GM12864 (cell line): ENCODE results near the gene MPIG6B.

Experiments used
- DNase-seq: peaks from one replicate; pipeline ENCODE4 v3.0.0-alpha.2; 2011; ENCODE audit warnings: low read depth
- H3K4me3 ChIP-seq: 2 replicates; pipeline ENCODE4 v1.5.1; 2011; ENCODE audit warnings: mild to moderate bottlenecking, low read depth, low read length, control low read depth
- CTCF ChIP-seq: IDR thresholded peaks from 2 replicates; pipeline ENCODE4 v1.5.1; 2011; ENCODE audit warnings: low read depth, mild to moderate bottlenecking, moderate library complexity, low read length, control low read depth, inconsistent platforms; ENCODE audit errors: missing control alignments

MPIG6B gene

GRCh38 chr6:31691078-31691463 lies 32.1 kb upstream of the MPIG6B start:
- no peak for TF ChIP-seq CTCF
- H3K4me3 ChIP-seq: no peak overlapping the region
- DNase-seq: no peak

DNA sequence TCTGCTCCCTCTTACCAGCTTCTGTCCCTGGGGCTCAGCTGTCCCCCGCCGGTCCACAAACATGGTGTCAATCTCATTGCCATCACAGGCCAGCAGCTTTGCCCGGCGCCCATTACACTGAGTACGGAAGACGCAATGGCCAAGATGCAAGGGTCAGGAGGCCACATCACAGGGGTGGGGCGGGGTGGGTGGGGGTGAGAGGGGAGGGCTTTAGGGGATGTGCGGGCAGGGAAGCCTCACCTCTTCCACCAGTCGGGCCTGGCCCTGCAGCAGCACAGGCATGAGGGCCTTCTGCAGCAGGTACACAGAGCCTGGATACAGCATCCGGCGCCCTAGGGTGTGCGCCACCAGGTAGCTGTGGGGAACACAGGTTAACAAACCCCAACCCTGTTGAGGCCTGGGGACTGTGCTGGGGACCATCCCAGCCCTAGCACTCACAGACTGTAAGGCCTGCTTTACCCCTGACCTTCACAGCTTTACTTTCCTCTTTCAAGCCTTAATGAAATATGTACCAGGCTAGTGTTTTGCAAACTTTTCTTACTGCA lies 31.5 kb upstream of the MPIG6B start:
- no peak for TF ChIP-seq CTCF
- no peak overlapping the region for H3K4me3 ChIP-seq
- DNase-seq: no peak

GRCh38 chr6:31692353-31692752 lies 30.8 kb upstream of the MPIG6B start:
- H3K4me3 ChIP-seq: no peak overlapping the region
- DNase-seq: no peak
- no peak for TF ChIP-seq CTCF

DNA sequence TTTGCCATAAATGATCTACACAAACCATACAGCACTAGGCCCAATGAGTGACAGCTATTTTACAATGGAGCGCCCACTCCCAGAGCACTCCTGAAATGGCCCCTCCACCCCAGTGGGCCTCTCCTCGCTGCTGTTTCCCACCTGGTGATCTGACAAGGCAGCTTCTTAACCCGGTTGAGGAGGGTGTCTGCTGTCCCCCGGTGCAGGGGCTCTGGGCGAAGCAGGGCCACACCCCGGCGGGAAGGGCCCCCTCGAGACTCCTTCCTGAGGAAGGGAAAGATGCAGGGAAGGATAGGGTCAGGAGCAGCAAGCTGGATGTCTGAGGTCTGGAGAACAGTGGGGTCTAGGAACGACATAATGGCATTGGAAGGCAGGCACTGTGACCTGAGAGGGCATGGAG lies 30.3 kb upstream of the MPIG6B start:
- no peak overlapping the region for H3K4me3 ChIP-seq
- no peak for TF ChIP-seq CTCF

DNA sequence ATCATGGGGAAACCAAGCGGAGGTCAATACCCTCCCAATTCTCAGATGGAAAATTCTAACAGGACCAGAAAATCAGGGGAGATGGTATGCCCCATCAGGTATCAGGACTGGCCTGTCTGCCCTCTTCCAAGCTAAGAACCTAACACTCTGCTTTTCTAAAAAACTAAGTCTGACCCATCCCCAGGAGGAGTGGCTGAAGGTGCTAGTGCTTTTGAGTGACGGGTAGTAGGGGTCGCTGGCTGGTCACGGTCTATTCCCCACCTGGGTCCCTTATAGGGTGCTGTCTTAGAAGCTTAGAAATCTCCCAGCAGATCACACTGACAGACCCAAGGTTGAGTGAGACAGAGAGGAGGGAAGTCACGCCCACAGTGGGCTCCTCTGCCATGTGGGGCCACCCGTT lies 29.6 kb upstream of the MPIG6B start:
- no peak for DNase-seq
- TF ChIP-seq CTCF: no peak

More for the DNA sequence above, 30.3 kb upstream of the MPIG6B start:
- DNase-seq: no peak

DNA sequence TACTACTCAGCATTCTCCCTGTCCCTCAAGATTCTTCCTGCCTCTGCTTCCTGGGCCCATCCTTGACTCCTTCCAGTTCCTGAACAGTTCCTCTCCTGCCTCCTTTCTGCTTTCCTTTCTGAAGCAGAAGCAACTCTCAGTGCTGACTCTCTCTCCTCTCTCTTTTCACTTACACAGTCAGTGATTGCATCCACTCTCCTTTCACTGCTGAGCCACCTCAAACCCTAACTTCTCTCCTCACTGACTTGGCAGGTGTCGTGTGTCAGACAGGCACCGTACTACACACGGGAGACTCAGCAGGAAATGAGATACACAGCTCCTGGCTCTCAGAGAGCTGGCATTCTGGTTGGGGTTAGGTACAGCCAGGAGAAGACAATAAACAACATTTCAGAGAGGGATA lies 25.6 kb upstream of the MPIG6B start:
- TF ChIP-seq CTCF: no peak
- DNase-seq: no peak
- no peak overlapping the region for H3K4me3 ChIP-seq

More for the DNA sequence above, 29.6 kb upstream of the MPIG6B start:
- H3K4me3 ChIP-seq: no peak overlapping the region

- no peak overlapping the region for H3K4me3 ChIP-seq
- DNase-seq: no peak
- TF ChIP-seq CTCF: no peak
Observed at GRCh38 chr6:31700740-31701401, 22.3 kb upstream of the MPIG6B start.
